HL-60 (cell line): ENCODE data around the gene CCDC57.

ENCODE experiments used
- DNase-seq, 2 experiments: peaks; one replicate each; pipeline ENCODE4 v3.0.0-alpha.2; 2010 to 2020; ENCODE audit warnings: low read depth in 1 of 2, low spot score in 1 of 2
- H3K27ac ChIP-seq: fragments of 250-450 bp; sonication (Bioruptor Pico); replicated peaks from 2 replicates; pipeline ENCODE4 v1.5.1; 2020; ENCODE audit warnings: mild to moderate bottlenecking, moderate library complexity
- H3K27me3 ChIP-seq: fragments of 250-450 bp; sonication (Bioruptor Pico); 2 replicates; pipeline ENCODE4 v1.5.1; 2021; ENCODE audit warnings: mild to moderate bottlenecking, moderate library complexity; ENCODE audit not compliant: insufficient read depth, poor library complexity, severe bottlenecking
- H3K4me3 ChIP-seq: replicated peaks from 2 replicates; pipeline ENCODE4 v1.5.1; 2011; ENCODE audit warnings: mild to moderate bottlenecking, control low read depth, low read length; ENCODE audit not compliant: insufficient read depth
- CTCF ChIP-seq: IDR thresholded peaks from one replicate; pipeline ENCODE4 v1.5.1; 2011; ENCODE audit warnings: low read length, control low read depth, inconsistent platforms; ENCODE audit not compliant: insufficient read depth
- GABPA ChIP-seq: IDR thresholded peaks from 2 replicates; pipeline ENCODE4 v1.6.1; 2012; ENCODE audit warnings: low read depth
- POLR2AphosphoS5 ChIP-seq: IDR thresholded peaks from 2 replicates; pipeline ENCODE4 v1.6.1; 2012; ENCODE audit warnings: low read depth
- REST ChIP-seq: IDR thresholded peaks from 2 replicates; pipeline ENCODE4 v1.6.1; 2012; ENCODE audit warnings: low read depth; ENCODE audit not compliant: insufficient replicate concordance
- SPI1 ChIP-seq: IDR thresholded peaks from 2 replicates; pipeline ENCODE4 v1.6.1; 2012; ENCODE audit warnings: low read depth, mild to moderate bottlenecking, borderline replicate concordance

CCDC57 gene

GRCh38 chr17:82076785-82077591 is 135.7 kb downstream of the CCDC57 start:
- Histone ChIP-seq H3K27ac (no peak overlapping the region), H3K4me3 (no peak overlapping the region), H3K27me3 (no peaks in the 10 kb centered on the region)
- no peak for DNase-seq
- TF ChIP-seq CTCF (no peak), GABPA (no peak), POLR2AphosphoS5 (peak; percentile 9; the same call in 1 of the 2 replicates), REST (no peak)

- Histone ChIP-seq H3K27me3 (no peaks in the 10 kb centered on the region), H3K27ac (no peak overlapping the region), H3K4me3 (no peak overlapping the region)
- DNase-seq, result no peak
- TF ChIP-seq REST (no peak), POLR2AphosphoS5 (peak; percentile 5; the same call in 1 of the 2 replicates), CTCF (no peak)
Observed at GRCh38 chr17:82076018-82076784, 136.4 kb downstream of the CCDC57 start.

GRCh38 chr17:82073446-82073845 is 139.2 kb downstream of the CCDC57 start:
- DNase-seq, result no peak
- Histone ChIP-seq H3K27ac (no peak overlapping the region), H3K27me3 (no peaks in the 10 kb centered on the region), H3K4me3 (no peak overlapping the region)
- TF ChIP-seq POLR2AphosphoS5, result no peak
- TF ChIP-seq SPI1, result no peak
- TF ChIP-seq GABPA, result no peak
- no peak for TF ChIP-seq CTCF
